DND-41 (cell line): Measurements from ENCODE around the gene AUTS2.

Experiments
- ATAC-seq: fragments of 200-7000 bp; cut with Tn5 transposase; 3 replicates; pipeline ENCODE4 v1.9.1; 2021; ENCODE audit warnings: low read depth; ENCODE audit not compliant: insufficient read depth
- DNase-seq: peaks from one replicate; pipeline ENCODE4 v3.0.0-alpha.2; 2020
- H2AFZ ChIP-seq: 2 replicates; pipeline ENCODE4 v1.6.0; 2012; ENCODE audit warnings: low read depth, low read length
- H3K27ac ChIP-seq: 2 replicates; pipeline ENCODE4 v1.5.1; 2012; ENCODE audit warnings: low read length, inconsistent platforms
- H3K27me3 ChIP-seq: fragments of 200-600 bp; sonication (generic); 2 replicates; pipeline ENCODE4 v1.6.0; 2012; ENCODE audit warnings: low read length, mild to moderate bottlenecking, inconsistent platforms; ENCODE audit not compliant: insufficient read depth, poor library complexity
- H3K36me3 ChIP-seq: 2 replicates; pipeline ENCODE4 v1.5.1; 2012; ENCODE audit warnings: low read length, inconsistent platforms; ENCODE audit not compliant: insufficient read depth
- H3K4me1 ChIP-seq: 2 replicates; pipeline ENCODE4 v1.5.1; 2012; ENCODE audit warnings: mild to moderate bottlenecking, low read length; ENCODE audit not compliant: insufficient read depth
- H3K4me2 ChIP-seq: 2 replicates; pipeline ENCODE4 v1.6.0; 2012; ENCODE audit warnings: mild to moderate bottlenecking, moderate library complexity, low read length, inconsistent platforms; ENCODE audit not compliant: insufficient read depth
- H3K4me3 ChIP-seq, 2 experiments: fragments of 200-600 bp in 1 of 2; shearing (Covaris generic) in 1 of 2; 2 replicates each; pipeline ENCODE4 v1.5.1; 2012 to 2016; ENCODE audit warnings: inconsistent platforms in 2 of 2, low read length in 2 of 2, mild to moderate bottlenecking in 2 of 2, low read depth in 1 of 2, moderate library complexity in 1 of 2
- H3K79me2 ChIP-seq: 2 replicates; pipeline ENCODE4 v1.6.0; 2012; ENCODE audit warnings: low read length, inconsistent platforms; ENCODE audit not compliant: insufficient read depth
- H3K9ac ChIP-seq: 2 replicates; pipeline ENCODE4 v1.6.0; 2012; ENCODE audit warnings: low read depth, mild to moderate bottlenecking, inconsistent platforms, low read length, moderate library complexity
- H3K9me3 ChIP-seq: 2 replicates; pipeline ENCODE4 v1.5.1; 2012; ENCODE audit warnings: low read length, moderate library complexity, mild to moderate bottlenecking, inconsistent platforms; ENCODE audit not compliant: insufficient read depth, severe bottlenecking
- H4K20me1 ChIP-seq: 2 replicates; pipeline ENCODE4 v1.6.0; 2012; ENCODE audit warnings: low read length; ENCODE audit not compliant: insufficient read depth
- EZH2 ChIP-seq: IDR thresholded peaks from 3 replicates; pipeline ENCODE4 v1.6.1; 2012; ENCODE audit warnings: borderline replicate concordance, low read depth, mild to moderate bottlenecking, moderate library complexity, low read length, inconsistent platforms; ENCODE audit not compliant: severe bottlenecking
- TF ChIP-seq, protein P1 (sequence below): IDR thresholded peaks from 2 replicates; pipeline ENCODE4 v1.5.1; 2012; ENCODE audit warnings: borderline replicate concordance, low read length, moderate library complexity, mild to moderate bottlenecking; ENCODE audit not compliant: poor library complexity, severe bottlenecking; ENCODE audit errors: extremely low read depth

AUTS2 gene

DNA sequence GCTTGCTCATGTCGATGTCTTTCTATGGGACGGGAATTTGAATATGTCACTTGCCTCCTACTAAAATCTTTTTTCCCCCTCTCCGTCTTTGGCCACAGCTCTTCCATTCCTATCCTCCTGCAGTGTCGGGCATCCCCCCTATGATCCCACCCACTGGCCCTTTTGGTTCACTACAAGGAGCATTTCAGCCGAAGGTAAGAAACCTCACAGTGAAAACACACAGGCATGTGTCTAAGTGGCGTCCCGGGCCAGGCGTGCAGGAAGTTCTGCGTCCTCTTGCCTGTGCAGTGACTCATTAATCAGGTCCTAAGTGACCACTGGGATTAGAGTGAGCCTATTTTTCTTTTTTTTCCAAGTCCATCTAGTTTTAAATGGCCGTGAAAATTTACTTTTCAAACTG is 1173.2 kb downstream of the AUTS2 start:
- no peak for DNase-seq
- Histone ChIP-seq H3K36me3 (peaks cover 98% of the 10 kb centered on the region), H4K20me1 (no peaks in the 10 kb centered on the region; the same call in 1 of the 2 replicates), H3K27me3 (no peaks in the 10 kb centered on the region), H3K9me3 (no peaks in the 10 kb centered on the region), H3K27ac (no peak overlapping the region), H2AFZ (no peak overlapping the region), H3K79me2 (no peaks in the 10 kb centered on the region), H3K9ac (no peak overlapping the region), H3K4me2 (no peak overlapping the region), H3K4me3 (no peak overlapping the region), H3K4me1 (no peaks in the 10 kb centered on the region)
- TF ChIP-seq, protein P1, sequence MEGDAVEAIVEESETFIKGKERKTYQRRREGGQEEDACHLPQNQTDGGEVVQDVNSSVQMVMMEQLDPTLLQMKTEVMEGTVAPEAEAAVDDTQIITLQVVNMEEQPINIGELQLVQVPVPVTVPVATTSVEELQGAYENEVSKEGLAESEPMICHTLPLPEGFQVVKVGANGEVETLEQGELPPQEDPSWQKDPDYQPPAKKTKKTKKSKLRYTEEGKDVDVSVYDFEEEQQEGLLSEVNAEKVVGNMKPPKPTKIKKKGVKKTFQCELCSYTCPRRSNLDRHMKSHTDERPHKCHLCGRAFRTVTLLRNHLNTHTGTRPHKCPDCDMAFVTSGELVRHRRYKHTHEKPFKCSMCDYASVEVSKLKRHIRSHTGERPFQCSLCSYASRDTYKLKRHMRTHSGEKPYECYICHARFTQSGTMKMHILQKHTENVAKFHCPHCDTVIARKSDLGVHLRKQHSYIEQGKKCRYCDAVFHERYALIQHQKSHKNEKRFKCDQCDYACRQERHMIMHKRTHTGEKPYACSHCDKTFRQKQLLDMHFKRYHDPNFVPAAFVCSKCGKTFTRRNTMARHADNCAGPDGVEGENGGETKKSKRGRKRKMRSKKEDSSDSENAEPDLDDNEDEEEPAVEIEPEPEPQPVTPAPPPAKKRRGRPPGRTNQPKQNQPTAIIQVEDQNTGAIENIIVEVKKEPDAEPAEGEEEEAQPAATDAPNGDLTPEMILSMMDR = no peak
- TF ChIP-seq EZH2 = no peak
- no peak for ATAC-seq

DNA sequence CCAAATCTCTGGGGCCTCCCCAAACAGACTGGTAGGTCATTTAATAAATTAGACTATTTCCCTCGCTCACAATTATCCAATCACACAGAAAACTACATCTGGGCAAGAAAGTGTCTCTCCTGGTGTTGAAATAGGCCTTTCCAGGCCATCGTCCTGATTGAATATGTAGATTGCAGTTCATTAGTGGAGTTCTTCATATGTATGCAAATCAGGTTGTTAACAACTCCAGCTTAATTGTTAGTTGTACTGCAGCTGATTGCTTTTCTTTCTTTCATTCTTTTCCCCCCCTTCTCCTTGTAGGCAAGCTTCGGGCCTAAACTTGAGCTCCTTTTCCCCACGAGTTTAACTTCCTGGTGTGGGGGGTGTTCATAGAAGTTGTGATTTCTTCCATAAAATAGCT is 1174.6 kb downstream of the AUTS2 start:
- H3K4me1 ChIP-seq = no peaks in the 10 kb centered on the region
- H3K9me3 ChIP-seq = no peaks in the 10 kb centered on the region
- no peak overlapping the region for H3K4me3 ChIP-seq
- H3K27ac ChIP-seq = no peak overlapping the region
- no peaks in the 10 kb centered on the region for H3K79me2 ChIP-seq
- H4K20me1 ChIP-seq = no peaks in the 10 kb centered on the region; the same call in 1 of the 2 replicates
- no peak overlapping the region for H3K9ac ChIP-seq
- H3K27me3 ChIP-seq = no peaks in the 10 kb centered on the region
- peaks cover 98% of the 10 kb centered on the region for H3K36me3 ChIP-seq
- H3K4me2 ChIP-seq = no peak overlapping the region
- DNase-seq = no peak
- no peak for TF ChIP-seq EZH2
- no peak overlapping the region for H2AFZ ChIP-seq
- ATAC-seq = no peak

DNA sequence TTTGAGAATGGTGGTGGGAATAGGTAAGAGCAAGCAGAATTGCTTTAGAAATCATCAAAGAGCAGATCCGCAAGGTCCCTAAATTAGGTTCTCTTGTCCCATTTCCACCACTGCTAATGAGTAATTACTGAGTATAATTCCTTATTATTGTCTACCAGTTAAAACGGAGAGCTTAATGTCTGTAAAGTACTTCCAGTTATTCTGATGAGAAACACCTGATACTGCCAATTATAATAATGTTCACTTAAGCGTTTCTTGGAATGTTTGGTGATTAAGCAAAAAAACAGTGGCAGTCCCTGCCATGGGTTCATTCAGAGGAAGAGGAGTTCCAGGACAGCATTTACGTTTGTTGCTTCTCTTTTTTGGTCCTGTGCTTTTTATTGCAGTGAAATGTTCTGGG is 1175.1 kb downstream of the AUTS2 start:
- TF ChIP-seq EZH2 = no peak
- TF ChIP-seq, protein P1 = no peak
- no peak overlapping the region for H3K27ac ChIP-seq
- no peaks in the 10 kb centered on the region for H3K9me3 ChIP-seq
- no peak overlapping the region for H2AFZ ChIP-seq
- H3K9ac ChIP-seq = no peak overlapping the region
- no peak overlapping the region for H3K4me2 ChIP-seq
- no peak overlapping the region for H3K4me3 ChIP-seq
- no peak for DNase-seq
- no peaks in the 10 kb centered on the region for H3K4me1 ChIP-seq
- peaks cover 98% of the 10 kb centered on the region for H3K36me3 ChIP-seq
- H4K20me1 ChIP-seq = no peaks in the 10 kb centered on the region; the same call in 1 of the 2 replicates
- H3K79me2 ChIP-seq = no peaks in the 10 kb centered on the region
- H3K27me3 ChIP-seq = no peaks in the 10 kb centered on the region
- no peak for ATAC-seq

DNA sequence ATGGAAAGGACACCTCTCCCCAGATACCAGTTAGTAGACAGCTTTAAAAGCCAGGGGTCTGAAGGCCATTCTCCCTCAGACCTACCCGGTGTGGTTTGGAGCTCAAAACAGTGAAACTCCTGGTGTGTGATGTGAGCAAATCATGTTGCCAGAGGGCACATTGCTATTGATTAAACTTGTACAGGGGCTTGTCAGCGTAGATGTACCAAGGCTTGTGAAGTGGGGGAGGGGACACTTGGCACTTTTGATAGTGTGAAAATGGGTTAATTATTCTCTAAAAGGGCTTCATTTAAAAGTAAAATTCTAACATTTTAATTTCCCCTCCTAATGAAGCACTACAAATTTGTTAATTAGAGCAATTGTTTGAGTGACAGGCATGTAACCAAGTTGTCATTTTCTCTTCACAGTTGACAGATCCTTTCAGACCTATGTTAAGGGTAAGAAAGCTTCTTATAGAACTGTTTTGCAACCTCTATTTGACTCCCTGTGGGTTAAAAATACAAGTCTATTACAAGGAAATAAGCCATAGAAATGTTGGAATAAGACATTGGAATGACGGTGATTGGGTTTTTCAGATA is 1176.8 kb downstream of the AUTS2 start:
- no peak for ATAC-seq
- no peak overlapping the region for H3K27ac ChIP-seq
- H4K20me1 ChIP-seq = no peaks in the 10 kb centered on the region; the same call in 1 of the 2 replicates
- no peaks in the 10 kb centered on the region for H3K4me1 ChIP-seq
- peaks cover 99% of the 10 kb centered on the region for H3K36me3 ChIP-seq
- no peak overlapping the region for H2AFZ ChIP-seq
- no peak overlapping the region for H3K4me3 ChIP-seq
- no peak overlapping the region for H3K9ac ChIP-seq
- TF ChIP-seq, protein P1 = no peak
- no peak for TF ChIP-seq EZH2
- no peak for DNase-seq
- H3K9me3 ChIP-seq = no peaks in the 10 kb centered on the region
- H3K79me2 ChIP-seq = no peaks in the 10 kb centered on the region
- no peak overlapping the region for H3K4me2 ChIP-seq
- H3K27me3 ChIP-seq = no peaks in the 10 kb centered on the region
